ENCODE results near the gene DPPA2. TPM values are rescaled to one million over a fixed set of nuclear protein-coding genes. Genes with fewer than 3 reads are reported as not detected.

Gene DPPA2
- total RNA-seq (2022; extraction: Qiagen RNA extraction; ENCODE audit: low read depth): not detected in 5 replicates

GRCh38 chr3:109316162-109316730 lies at the start of gene DPPA2:
Gene DPPA2, minus strand, starts transcription at chr3:109316517. Its CDS starts 1,975 bp downstream, at chr3:109314542.

GRCh38 chr3:109337393-109337792 lies 21.1 kb upstream of the DPPA2 start, which contains the start of gene DPPA4:
Gene DPPA4, minus strand, starts transcription at chr3:109337546. Its CDS starts 29 bp downstream, at chr3:109337517.

Other genes with a start within 250 kb of the DPPA2 start
- gene MORC1, start 198.4 kb downstream of the DPPA2 start, total RNA-seq (2022; extraction: Qiagen RNA extraction; ENCODE audit: low read depth): not detected in 5 replicates
- not detected in 5 replicates for gene C3orf85, start 179.8 kb downstream of the DPPA2 start, total RNA-seq (2022; extraction: Qiagen RNA extraction; ENCODE audit: low read depth)
- gene DPPA4, start 21.0 kb upstream of the DPPA2 start, total RNA-seq (2022; extraction: Qiagen RNA extraction; ENCODE audit: low read depth): not detected in 5 replicates